DLD1 (cell line): Measurements from ENCODE around the gene PCGF3.
"Not testable (repeated sequence)": the region's sequence is repeated elsewhere in the genome, so short reads cannot be mapped to it uniquely, and the experiment has no call there.

Source experiments
- in situ Hi-C: cut with HindIII; loops from 2 replicates; pipeline ENCODE4 v1.10.0; 2017; ENCODE audit warnings: low sequenced_read_pairs

PCGF3 gene

GRCh38 chr4:682490-683172, 23.0 kb upstream of the PCGF3 start:
- in situ Hi-C loops = no loop called here

DNA sequence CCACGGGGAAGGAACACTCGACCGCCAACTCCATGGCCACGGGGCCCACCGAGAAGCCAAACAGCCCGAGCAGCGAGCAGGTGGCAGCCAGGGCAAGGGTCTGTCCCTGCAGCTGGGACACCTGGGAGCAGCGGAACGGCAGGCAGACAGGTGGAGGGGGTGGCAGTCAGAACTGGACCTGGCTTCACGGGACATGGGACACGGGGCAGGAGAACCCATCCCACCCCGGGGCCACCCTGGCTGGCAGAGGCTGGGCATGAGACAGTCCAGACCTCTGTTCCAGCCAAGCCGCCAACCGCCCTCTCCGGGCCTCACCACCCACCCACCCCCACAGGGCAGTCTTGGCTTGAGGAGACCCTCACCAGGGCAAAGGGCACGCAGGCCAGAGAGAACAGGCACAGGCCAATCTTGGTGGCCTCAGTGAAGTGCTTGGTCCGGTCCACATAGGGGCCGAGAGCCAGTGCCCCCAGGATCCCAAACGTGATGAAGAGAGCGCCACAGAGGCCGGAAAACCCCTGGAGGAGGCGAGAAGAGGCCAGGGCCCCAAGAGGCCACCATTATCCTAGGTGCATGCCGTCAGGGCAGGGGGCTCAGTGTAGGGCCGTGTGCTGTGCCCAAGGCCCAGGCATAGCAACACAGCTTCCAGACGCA, 22.3 kb upstream of the PCGF3 start:
- in situ Hi-C loops = no loop called here

DNA sequence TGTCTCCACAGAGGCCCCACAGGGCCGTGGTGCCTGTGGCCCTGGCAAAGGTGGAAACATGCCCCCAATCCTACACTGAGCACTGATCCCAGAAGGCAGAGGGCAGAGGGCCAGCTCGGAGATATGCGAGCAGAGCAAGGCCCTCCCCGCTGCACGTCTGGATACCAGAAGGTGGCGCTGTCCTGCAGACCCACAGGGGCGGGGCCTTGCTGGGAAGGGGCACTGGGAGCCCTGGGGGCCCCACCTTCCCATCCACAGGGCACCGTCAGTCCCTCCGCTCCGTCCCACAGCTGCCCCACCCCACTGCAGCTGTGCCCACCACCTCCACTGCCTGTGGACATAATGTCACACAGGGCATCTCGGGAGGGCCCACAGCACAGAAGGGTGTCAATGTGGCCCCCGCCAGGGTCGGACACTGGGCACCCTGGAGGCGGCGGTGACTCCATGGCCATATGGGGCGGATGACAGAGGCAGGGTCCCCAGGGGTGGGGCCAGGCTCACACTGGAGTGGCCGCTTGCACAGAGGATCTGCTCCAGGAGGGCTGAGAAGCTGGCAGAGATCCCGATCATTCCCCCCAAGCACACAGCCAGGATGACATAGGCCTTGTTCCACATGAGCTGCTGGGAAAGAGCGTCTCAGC, 21.5 kb upstream of the PCGF3 start:
- in situ Hi-C loops = no loop called here

- in situ Hi-C loops = no loop called here
These were observed 20.9 kb upstream of the PCGF3 start for GRCh38 chr4:684623-685327.

DNA sequence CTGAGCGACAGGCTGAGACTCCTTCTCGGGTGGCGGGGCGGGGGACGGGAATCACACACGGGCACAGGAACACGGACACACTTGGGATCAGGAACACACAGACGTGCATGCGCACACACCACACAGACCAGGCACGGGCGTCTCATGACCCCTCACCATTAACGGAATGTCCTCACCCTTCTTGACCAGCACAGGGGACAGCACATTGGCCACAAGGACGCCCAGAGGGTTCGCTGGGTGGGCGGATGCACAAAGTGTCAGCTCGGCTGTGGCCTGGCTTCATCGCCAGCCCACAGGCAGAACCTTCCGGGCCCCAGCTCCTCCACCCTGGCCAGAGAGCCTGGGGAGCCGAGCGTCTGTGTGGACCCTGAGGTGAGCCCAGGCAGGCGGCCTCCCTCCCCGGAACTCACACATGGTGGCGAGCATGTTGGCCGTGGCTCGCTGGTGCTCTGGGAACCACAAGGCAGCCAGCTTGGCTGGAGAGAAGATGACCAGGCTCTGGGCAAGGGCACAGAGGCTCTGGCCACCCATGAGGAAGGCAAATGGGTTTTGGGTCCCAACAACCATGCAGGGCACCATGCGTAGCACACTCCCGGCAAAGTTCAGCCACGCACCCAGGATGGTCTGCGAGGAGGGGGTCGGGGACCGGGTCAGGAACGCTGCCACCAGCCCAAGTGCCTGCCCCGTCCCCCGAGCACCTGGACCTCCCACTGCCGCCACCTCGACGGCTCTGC, 19.8 kb upstream of the PCGF3 start:
- in situ Hi-C loops = no loop called here

GRCh38 chr4:686413-687040, 19.1 kb upstream of the PCGF3 start:
- in situ Hi-C loops = no loop called here

GRCh38 chr4:687048-687970, 18.3 kb upstream of the PCGF3 start:
- in situ Hi-C loops = no loop called here

- in situ Hi-C loops = no loop called here
These were observed 17.4 kb upstream of the PCGF3 start for GRCh38 chr4:687971-688853.

GRCh38 chr4:688854-689681, 16.6 kb upstream of the PCGF3 start, which contains the start of gene SLC49A3:
TSS of gene SLC49A3 (minus strand) at chr4:689151. CDS start at chr4:689127, 24 bp downstream.
- in situ Hi-C loops = no loop called here

GRCh38 chr4:689723-690122, 15.9 kb upstream of the PCGF3 start:
- in situ Hi-C loops = no loop called here

DNA sequence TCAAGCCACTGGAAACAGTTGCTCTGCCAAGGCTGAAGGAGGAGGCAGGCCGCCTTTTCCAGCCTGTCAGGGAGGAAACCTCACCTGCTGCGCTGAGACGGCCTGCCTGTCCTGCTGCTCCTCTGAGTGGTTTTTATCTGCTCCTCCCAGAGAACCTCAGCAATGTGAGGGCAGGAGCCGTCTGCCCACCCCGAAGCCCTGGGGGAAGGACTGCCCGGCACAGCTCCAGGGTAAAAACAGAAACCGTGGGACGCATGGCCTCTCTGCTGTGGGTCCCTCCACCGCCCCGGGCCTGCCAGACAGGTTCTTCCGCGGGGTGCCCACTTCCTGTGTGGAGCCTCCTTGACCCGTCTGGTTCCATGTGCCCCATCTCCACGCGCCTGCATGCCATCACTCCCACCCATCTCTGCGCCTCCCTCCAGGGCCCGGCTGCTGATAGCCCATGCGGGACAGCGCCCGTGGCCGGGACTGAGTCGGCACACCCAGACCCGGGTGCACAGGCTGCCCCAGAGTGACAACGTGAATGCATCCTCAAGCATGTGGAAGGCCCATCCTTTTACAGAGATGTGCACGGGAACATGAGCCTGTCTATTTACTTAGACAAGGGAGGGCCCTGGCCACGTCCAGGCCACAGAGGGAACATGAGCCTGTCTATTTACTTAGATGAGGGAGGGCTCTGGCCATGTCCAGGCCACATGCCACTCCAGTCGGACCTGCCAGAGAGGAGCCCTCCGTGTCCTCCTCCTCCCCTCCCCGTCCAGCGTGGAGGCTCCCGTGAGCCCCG, 12.7 kb upstream of the PCGF3 start:
- in situ Hi-C loops = no loop called here

DNA sequence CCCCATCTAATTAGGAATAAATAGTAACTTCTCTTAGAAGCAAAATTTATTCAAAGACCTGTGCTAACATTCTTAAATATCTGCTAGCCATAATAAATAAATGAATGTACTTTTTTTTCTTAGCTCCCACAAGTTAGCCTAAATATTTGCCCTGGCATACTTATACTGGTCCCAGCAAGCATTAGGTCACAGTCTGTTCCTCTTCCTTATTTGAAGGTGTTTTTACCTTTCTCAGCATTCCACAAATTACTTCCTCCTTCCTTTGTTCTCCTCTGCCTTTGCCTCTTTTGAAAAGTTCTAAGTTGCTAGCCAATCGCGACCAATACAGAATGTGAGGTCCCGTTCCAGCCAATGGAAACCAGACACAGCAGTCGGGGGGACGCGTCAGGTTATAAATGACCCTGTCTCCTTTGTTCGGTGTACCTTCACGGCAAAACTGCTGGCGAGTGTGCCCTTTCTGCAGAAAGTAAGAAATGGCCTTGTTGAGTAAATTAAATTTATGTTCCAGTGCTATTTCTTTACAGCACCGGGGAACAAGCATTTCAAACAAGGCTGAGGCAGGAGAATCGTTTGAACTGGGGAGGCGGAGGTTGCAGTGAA, 11.2 kb upstream of the PCGF3 start:
- in situ Hi-C loops = not testable (repeated sequence)

DNA sequence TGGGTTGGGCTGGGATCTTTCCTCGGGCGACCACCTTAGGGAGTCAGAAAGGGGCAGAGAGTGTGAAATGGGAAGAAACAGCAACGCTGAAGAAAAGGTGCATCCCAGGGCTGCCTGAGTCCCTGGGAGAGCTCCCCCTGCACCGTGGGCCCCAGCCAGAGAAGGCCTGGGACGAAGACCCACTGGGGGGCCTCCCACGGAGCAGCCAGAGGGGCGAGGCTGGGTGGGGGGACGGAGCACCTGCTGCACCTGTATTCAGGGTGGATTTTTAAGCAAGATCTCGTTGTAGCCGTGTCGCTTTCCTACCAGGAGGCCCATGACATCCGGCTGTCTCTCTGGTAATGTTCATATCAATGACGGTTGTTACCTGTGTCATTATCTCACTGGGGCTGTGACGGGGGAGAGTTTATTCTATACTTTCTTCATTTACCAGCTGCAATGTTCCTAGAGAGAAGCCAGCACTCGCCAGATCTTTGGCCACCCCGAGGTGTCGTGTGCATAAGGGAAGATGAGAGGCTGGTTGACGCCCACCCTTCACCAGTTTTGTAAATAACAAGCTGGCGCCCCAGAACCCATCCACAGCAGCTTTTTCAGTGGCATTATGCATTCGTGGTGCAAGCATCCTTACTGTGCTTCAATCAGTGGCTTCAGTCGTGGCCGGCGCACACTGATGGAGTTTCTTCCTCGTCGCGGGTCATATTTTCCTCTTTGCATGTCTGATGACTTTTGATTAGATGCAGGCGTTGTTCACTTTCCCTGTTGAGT, 5.6 kb upstream of the PCGF3 start:
- in situ Hi-C loops = no loop called here

- in situ Hi-C loops = no loop called here
These were observed 4.9 kb upstream of the PCGF3 start for GRCh38 chr4:700587-701264.

GRCh38 chr4:702618-703048, 3.0 kb upstream of the PCGF3 start:
- in situ Hi-C loops = no loop called here
